ENCODE measurements around the gene TICRR.

Gene TICRR

DNA sequence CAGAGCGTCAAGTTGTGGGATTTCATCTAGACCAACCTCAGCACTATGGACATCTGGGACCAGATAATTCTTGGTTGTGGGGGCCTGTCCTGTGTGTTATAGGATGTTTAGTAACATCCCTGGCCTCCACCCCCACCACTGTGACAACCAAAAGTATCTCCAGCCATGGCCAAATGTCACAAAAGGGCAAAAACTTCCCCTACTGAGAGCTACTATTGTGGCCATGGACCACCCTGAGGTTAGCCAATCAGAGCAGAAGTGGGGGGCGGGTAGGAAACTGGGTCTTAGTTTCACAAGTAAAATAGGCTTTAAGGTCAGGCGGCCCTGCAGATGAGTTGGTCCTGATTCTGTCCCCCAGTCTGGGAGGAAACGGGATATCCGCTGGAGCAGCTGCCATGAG, 54.6 kb downstream of the TICRR start:
- no peak for DNase-seq

DNA sequence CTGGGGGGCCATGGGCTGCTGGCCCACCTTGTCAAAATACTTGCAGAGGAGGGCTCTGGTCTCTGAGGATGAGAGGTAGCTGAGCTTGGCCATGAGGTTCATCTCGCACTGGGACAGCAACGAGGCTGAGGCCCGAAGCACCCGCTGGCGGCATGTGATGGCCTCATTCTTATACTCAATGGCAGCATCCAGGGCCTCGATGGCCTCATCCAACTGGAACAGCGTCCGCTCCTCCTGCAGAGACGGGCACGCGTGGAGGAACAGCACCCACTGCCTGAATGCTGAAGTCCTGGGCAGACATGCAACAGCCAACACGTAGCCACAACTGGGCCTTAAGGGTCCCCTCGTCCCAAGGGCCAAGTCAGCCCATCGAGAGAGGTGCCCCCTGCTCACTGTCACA, 55.0 kb downstream of the TICRR start:
- no peak for DNase-seq

DNA sequence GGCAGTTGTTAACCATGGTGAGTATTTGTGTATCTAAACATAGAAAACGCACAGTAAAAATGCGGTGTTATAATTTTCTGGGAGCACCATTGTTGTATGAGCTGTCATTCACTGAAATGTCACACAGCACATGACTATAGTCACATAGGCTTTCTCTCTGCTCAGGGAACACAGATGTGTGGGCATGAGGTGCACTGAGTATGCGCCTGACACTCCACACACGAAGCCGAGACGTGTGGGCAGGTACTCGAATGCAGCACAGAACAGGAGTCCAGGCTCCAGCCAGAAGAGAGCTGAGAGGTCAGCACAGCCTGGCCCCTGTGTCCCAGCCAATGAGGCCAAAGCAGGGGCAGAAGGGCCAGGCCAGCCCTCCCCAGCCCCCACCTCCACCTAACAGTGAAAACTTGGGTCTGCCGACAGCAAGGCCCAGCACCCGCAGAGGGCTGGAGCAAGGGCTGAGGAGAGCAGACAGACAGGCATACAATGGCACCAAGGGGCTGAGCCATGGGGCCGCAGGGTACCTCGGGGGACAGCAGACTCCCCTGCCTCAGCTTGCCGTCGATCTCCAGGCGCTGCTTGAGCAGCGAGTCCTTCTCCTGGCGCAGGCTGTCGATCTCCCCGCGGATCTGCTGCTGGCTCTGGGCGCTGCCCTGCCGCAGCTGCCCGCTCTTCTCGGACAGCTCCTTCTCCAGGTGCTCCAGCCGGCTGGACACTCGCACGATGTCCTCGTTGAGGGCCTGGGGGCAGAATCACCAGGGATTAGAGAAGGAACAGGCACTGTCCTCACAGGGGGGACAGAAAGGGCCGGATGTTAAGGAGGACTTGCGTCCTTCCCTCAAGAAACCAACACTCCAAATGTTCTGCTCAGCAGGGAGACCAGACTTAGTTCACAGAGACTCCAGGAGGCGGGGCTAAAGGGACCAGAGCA, 56.0 kb downstream of the TICRR start:
- no peak for DNase-seq

DNA sequence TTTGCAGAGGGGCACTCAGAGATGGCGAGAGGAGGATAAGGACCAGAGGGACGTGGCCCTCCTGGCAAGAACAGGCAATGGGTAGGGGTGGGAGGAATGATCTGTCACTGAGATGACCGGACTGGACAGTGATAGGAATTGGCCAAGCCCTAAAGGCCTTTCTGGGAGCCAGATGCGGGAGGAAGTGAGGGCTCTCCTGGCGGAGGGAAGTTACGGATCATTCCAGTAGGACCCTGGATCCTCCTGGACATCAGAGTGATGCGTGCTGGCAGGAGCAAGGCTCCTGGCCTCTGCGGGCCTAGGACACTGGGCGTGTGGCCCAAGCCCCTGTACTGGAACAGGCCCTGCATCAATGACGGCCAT, 56.6 kb downstream of the TICRR start:
- no peak for DNase-seq

DNA sequence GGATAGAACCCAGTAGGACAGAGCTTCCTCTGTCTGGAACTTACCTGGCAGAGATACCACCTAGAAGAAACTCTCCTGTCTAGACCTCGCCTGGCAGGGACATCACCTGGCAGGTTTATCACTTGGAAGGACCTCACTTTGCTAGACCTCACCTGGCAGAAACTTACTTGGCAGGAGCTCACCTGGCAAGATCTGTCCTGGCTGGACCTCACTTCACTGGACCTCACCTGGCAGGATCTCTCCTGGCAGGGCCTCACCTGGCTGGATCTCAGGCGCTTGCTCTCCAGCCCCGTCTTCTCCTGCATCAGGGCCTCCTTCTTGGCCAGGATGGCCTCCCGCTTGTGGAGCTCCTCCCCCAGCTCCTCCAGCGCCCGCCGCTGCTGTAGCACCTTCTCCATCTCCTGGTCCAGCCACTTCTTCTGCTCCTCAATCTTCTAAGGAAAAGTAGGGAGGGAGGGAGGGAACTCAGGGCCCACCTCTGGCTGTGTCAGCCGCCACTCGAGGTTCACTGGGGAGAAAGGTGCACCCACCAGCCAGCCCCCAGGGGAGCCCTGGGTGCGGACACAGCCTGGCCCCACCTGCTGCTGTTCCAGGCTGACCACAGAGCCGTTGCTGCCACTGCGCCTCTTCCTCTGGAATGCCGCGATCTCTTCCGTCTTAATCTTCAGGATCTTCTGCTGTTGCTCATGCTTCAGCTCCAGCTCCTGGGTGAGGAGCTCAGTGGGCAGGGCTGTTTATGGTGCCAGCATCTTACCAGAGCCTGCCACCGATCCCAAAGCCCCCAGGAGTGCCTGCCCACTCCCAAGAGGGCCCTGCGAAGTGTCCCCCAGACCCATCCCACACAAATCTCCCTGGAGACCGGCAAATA, 57.5 kb downstream of the TICRR start:
- no peak for DNase-seq

DNA sequence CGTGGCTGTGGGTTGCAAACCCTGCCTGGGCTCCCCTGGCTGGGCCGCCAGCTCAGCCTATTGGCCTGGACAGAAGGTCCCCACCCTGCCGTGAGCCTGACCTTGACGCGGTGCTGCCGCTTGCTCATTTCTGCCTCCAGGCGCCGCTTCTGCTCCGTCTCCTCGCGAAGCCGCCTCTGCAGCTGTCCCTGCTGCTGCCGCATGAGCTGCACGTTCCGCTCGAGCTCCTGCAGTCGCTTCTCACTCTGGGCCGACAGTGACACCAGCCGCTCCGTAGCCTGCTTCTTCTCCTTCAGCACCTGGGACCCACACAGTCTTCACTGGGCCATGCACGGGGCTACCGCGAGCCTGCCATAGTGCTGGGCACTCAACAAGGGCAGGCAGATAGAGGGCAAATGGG, 58.3 kb downstream of the TICRR start:
- no peak for DNase-seq

DNA sequence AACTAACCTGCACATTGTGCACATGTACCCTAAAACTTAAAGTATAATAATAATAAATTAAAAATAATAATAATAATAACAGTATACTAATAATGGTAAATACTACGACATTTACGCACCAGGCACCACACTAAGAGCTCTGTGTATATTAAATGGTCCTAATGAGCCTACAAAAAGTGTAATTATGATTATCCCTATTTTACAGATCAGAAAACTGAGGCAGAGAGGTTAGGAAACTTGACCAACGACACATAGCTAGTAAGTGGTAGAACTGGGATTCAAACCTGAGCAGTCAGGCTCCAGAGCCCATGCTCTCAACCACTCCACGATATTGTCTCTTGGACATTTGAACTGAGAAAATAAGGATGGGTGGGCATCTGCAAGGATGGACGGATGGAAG, 65.0 kb downstream of the TICRR start:
- no peak for DNase-seq

DNA sequence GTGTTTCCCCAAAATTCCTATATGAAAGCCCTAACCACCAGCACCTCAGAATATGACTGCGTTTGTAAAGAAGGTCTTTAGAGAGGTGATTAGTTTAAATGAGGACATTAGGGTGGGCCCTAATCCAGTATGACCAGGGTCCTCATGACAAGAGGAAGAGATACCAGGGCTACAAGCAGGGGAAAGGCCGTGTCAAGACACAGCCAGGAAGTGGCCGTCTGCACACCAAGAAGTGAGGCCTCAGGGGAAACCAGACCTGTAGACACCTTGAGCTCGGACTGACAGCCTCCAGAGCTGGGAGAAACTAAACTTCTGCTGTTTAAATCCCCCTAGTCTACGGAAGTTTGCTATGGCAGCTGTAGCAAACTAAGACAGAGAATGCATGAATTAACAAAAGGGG, 65.8 kb downstream of the TICRR start:
- DNase-seq = no peak

DNA sequence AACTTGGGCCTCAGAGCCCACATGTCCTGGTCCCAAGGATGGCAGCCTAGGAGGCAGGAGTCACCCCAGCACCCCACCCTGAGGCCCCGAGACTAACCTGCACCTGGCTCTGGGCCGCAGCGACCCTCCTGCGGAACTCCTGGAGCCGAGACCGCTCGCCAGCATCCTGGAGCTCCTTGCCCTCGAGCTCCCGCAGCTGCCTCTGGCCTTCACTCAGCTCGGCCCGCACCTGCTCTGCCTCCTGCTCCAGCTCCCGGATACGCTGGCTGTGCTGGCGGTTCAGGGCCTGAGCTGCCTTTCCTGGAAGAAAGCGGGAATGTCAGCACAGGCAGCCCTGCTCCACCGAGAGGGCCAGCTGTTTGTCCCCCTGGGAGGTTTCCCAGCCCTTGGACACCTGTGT, 66.8 kb downstream of the TICRR start:
- DNase-seq = no peak

DNA sequence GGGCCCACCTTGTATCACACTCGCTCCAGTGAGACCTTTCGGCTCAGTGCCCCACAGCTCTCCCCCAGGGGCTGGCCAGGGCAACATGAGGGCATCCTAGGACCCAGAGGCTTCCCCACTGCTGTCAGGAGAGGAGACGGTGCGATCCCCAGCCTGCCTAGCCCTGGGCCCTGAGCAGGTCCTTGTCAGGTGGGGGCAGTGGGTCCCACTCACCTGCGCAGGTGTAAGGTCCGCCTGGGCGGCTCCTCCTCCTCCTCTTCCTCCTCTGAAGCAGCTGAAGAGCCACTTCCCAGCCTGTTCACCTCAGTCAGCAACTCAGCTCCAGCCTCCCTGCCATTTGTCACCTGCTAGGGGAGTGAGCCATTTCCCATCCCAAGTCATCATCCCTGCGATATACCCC, 70.4 kb downstream of the TICRR start:
- no peak for DNase-seq

DNA sequence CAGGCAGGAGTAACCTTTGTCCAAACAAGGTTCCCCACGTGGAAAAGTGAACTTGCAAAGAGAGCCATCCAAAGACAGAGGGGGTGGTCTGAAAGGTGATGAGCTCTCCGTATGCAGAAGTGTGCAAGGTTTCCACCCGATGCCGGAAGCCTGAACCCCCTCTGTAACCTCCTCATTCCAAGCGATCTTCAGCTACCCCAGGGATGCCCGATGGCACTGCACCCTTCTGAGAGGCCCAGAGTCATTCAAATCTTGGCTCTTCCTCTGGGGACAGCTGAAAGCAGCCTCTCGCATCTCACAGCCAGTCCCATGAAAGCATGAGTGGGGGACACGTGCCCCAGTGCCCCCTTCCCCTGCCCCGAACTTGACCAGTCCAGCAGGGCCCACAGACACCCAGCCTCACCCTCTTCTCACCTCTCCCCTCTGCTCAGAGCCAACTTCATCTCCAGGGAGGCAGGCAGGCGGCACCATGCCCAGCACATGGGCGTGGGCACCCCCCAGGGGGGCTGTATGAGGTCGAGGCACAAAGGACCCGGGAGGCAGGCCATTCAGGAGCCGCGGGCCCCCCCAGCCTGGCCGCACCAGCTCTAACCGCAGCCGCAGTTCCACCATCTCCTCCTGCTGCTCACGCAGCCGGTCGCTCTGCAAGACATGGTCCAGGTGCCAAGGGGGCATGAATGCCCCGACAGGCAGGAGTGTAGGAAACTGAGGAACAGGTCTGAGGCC, 71.3 kb downstream of the TICRR start:
- DNase-seq = no peak

DNA sequence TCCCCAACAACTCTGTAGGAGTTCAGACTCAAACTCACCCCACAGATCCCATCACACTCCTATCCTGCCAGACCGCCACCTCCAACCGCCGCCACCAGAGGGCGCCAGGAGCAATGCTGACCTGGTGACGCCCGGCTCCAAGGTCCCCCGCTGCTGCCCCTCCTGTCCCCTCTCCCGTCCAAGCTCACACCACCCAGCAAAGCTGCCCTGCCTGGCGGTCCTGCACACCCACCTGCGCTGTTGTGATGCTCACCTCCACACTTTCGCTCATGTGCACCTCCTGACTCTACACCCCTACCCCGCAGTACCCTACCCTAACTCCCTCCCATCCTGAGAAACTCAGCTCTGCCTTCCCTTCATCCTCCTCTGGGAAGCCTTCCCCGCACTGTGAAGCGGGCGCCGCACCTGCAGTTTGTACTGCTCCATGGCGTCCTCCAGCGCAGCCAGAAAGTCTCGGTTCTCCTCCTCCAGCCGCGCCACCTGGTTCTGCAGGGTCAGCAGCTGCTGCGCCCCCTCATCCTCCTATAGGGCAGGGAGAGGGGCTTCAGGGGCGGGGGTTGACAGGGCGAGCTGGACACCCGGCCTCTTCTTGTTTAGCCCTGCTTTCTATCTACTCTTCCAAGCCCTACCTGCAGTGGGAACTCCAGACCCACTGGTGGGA, 72.1 kb downstream of the TICRR start:
- DNase-seq = no peak

DNA sequence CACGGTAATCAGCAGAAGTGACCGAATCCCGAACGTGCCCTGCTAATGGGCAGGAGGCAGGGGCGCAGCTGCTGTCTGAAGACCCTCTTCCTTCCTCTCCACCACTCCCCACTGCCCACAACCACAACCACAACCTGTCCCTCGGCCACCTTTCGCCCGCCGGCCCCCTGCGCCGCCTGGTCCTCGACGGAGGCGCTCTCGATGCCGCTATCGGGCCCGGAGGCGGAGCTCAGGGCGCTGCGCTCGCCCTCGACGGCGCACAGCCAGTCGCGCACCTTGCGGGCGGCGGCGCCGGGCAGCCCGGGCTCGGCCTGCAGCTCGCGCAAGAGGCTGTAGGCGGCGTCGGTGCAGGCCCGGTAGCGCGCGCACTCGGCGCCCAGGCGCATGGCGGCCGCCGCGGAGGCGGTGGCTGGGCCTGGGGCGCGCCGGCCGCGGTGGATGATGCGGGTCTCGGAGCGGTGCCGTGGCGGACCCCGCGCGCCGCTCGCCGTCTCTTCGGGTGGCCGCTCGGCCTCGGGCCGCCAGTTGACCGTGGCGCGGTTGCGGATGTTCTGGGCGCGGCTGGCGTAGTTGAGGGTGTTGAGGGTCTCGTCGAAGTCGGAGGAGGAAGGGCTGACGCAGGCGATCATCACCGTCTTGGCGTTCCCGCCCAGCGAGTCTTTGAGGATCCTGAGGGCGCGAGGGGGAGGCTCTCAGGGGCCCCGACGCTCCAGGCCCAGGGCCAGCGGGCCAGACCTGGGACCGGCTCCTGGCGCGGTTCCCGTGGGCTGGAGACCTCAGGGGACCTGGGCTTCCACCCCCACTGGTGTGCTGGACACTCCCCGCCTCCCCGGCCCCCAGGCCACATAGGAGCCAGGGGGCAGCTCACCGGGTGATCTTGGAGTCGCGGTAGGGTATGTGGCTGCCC, 73.1 kb downstream of the TICRR start:
- no peak for DNase-seq

DNA sequence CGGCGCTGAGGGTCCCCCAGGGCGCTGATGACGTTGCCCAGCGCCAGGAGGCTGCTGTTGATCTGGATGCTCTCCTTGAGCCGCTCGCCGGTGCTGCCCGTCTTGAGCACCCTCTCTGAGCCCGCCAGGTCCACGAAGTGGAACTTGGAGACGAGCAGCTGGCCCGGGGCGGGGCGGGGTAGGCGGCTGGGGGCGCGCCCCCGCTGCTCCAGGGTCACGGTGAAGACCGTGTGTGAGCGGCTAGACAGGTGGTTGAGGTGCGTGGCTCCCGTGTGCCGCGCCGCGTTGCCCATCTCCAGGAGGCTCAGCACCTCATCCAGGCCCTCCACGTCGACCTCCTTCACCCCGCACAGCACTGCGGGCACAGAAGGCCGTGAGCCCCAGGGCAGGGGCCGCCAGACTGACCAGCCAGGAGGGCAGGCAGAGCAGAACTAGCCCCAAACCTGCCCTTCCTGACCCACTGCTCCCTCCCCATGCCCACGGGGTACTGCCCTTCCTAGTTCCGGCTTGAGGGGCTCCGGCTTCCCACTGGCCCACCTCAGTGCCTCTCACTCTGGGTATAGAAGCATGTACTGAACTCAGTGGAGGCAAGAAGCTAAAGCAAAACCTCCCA, 73.8 kb downstream of the TICRR start:
- no peak for DNase-seq

DNA sequence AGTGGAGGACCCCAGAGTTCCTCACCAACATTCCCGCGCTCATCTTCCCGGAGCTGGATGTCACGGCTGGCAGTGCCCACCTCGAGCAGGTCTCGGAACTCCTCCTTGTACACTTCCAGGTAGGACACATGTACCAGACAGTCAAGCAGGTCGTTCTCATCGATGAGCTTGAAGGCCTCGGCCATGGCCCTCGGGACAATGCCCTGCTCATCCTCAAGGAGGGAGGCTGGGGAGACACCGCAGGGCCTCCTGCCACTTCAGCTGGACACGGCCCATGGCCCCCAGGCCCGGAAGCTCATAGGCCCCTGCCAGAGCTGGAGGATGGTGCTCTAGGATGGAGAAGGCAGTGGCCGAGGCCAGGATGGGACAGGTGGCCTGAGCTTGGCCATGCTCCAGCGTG, 74.4 kb downstream of the TICRR start:
- no peak for DNase-seq

DNA sequence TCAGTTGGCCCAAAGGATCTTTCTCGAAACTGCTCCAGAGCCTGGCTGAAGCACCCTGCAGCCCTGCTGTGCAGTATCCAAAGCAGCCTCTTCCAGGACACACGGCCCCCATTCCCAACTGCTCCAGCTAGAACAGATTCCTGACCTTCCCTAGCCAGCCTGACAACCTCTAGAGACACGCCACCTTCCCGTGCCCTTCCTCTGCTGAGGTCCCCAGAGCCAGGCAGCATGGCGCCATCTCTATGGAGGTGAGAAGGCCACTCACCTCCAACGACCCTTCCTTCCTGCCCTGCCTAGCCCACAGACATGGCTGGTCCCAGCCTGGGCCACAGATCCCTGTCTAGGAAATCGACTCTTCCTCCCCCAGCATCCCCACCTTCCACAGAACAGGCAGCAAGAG, 76.9 kb downstream of the TICRR start:
- no peak for DNase-seq

DNA sequence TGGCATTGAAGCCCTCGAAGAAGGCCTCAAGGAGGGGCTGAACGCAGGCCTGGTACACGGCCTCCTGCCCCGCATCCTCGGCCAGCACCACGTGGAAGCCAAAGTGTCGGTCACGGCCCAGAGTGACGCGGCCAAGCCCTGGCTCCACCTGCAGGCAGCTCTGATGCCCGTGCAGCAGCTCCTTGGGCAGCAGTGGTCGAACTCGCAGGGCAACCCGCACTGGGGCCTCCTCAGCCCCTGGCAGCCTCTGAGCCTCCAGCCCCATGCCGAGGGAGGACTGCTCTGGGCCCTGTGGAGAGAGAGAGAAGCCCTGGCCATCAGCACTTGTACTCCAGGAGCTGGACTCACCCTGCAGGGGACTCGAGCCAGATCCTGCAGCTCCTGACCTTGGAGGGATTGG, 77.4 kb downstream of the TICRR start:
- no peak for DNase-seq

DNA sequence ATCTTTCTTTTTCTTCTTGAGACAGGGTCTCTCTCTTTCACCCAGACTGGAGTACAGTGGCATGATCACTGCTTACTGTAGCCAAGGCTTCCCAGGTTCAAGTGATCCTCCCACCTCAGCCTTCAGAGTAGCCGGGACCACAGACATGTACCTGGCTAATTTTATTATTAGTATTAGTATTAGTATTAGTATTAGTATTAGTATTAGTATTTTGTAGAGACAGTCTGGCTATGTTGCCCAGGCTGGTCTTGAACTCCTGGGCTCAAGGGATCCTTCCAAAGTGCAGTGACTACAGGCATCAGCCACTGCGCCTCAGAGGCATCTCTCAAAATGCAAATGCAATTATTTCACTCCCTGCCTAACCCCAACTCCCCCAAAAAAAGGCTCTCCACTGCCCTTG, 78.3 kb downstream of the TICRR start:
- DNase-seq = no peak

DNA sequence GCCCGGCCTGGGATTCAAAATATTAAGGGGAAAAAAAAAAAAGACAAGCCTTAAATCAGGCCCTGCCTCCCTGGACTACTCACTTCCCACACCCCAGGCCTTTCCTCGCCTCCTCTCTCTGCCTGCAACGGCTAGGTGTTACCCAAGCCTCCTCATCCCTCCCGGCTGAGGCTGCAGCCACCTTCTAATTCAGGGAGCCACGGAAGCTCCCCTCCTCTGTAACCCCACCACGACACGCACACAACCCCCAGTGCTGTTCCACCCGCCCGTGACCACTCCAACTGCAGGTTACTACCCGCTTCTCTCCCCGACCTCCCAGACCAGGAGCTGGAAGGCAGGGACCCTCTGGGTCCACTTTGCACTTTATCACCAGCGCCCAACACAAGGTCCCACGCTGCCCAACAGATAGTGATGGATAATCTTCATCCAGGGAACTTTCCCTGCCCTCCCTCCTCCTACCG, 79.1 kb downstream of the TICRR start:
- no peak for DNase-seq

DNA sequence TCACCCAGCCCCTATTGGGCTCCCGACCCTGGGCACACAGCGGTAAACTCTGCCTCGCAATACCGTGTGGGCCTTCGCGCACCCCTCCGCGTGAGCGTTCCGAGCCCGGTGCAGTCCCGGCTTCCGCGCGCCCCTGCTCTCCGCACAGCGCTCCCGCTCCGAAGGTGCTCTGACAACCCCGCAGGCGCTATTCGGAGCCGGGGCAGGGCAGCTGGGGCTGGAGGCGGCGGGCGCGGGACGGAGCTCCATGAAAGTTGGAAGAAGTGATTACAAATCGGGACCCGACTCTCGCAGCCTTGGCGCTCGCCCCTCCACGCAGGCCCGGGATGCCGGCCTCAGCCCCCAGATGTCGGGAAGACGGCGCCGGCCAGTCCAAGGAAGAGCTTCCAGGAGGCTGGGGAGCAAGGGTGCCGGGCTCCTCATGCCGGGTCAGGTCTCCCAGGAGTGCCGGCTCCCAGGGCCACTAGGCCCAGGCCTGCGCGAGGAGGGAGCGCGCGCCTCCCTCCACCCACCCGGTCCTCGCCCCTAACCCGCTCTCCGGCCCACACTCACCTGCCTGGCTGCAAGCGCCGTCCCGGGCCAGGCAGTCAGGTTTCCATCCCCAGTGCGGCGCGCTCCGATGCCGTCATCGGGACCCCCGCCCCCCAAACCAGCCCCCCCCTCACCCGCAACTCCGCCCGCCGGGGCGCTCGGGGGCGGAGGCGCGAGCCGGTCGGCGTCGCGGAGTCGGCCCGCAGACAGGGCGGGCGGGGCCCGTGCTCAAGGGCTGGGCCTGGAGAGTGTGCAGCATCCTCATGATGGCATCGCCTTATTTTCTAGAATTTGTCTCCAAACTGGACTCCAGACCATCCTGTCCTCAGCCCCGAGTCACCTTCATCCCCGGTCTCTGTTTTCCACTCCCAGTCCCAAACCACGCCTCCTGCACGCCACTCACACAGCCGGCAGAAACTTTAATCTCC, 79.9 kb downstream of the TICRR start, which contains the start of gene KIF7:
Gene KIF7, minus strand, starts transcription at position 621 of the 959 bp plus-strand sequence. CDS start 2,537 bp downstream, outside the sequence.
- DNase-seq = no peak
